ENCODE data around the gene SRC.

SRC gene

GRCh38 chr20:37414224-37415035 lies 68.5 kb downstream of the SRC start:
- no peak for DNase-seq (ENCODE audit: low spot score)

GRCh38 chr20:37415118-37416085 lies 69.5 kb downstream of the SRC start:
- no peak for DNase-seq (ENCODE audit: low spot score)

GRCh38 chr20:37416100-37416847 lies 70.3 kb downstream of the SRC start:
- no peak for DNase-seq (ENCODE audit: low spot score)

GRCh38 chr20:37416848-37417616 lies 71.1 kb downstream of the SRC start:
- DNase-seq (ENCODE audit: low spot score): no peak

- DNase-seq (ENCODE audit: low spot score): no peak
These were observed 71.9 kb downstream of the SRC start for GRCh38 chr20:37417617-37418467.

GRCh38 chr20:37418591-37419109 lies 72.7 kb downstream of the SRC start:
- DNase-seq (ENCODE audit: low spot score): no peak

GRCh38 chr20:37419307-37419706 lies 73.4 kb downstream of the SRC start:
- DNase-seq (ENCODE audit: low spot score): no peak

- no peak for DNase-seq (ENCODE audit: low spot score)
These were observed 74.0 kb downstream of the SRC start for GRCh38 chr20:37419774-37420542.

GRCh38 chr20:37420610-37421009 lies 74.7 kb downstream of the SRC start:
- no peak for DNase-seq (ENCODE audit: low spot score)

GRCh38 chr20:37421060-37421905 lies 75.3 kb downstream of the SRC start:
- no peak for DNase-seq (ENCODE audit: low spot score)

- DNase-seq (ENCODE audit: low spot score): no peak
These were observed 76.0 kb downstream of the SRC start for GRCh38 chr20:37421988-37422387.

- DNase-seq (ENCODE audit: low spot score): no peak
These were observed 76.9 kb downstream of the SRC start for GRCh38 chr20:37422791-37423286.

- DNase-seq (ENCODE audit: low spot score): no peak
These were observed 77.6 kb downstream of the SRC start for GRCh38 chr20:37423545-37423944.

- no peak for DNase-seq (ENCODE audit: low spot score)
These were observed 78.3 kb downstream of the SRC start for GRCh38 chr20:37424062-37424851.

- DNase-seq (ENCODE audit: low spot score): no peak
These were observed 79.2 kb downstream of the SRC start for GRCh38 chr20:37425103-37425625.

- no peak for DNase-seq (ENCODE audit: low spot score)
These were observed 80.2 kb downstream of the SRC start for GRCh38 chr20:37426106-37426505.

- DNase-seq (ENCODE audit: low spot score): no peak
These were observed 81.0 kb downstream of the SRC start for GRCh38 chr20:37426978-37427377.

Measured in kidney capillary endothelial cell (primary cell).